Measurements from ENCODE around the gene ZNF500. TPM values are rescaled to one million over a fixed set of nuclear protein-coding genes. Genes with fewer than 3 reads are reported as not detected.

Gene ZNF500
- total RNA-seq, 1 experiment from 2014 or later, result 18.3 TPM

GRCh38 chr16:4734730-4735535 lies 32.0 kb downstream of the ZNF500 start:
- no peak overlapping the region for H2BK120ac ChIP-seq (ENCODE audit: low read depth, low read length, poor library complexity, severe bottlenecking)
- H4K5ac ChIP-seq (ENCODE audit: insufficient read length, low read depth, low read length), result no peak overlapping the region
- no peak overlapping the region for H3K56ac ChIP-seq (ENCODE audit: insufficient read length, low read depth, low read length)
- no CpG with 5 or more reads among the region's 38 CpGs for WGBS (ENCODE audit: extremely low coverage, insufficient read length, low lambda C conversion rate)
- no peak overlapping the region for H2BK20ac ChIP-seq (ENCODE audit: low read depth, low read length, poor library complexity, severe bottlenecking)
- H4K8ac ChIP-seq (replicated peaks; ENCODE audit: insufficient read length, low read depth, low read length), result no peak overlapping the region
- H3K27ac ChIP-seq (ENCODE audit: insufficient read length, low read depth, low read length), result no peak overlapping the region
- H3K14ac ChIP-seq (ENCODE audit: insufficient read depth, low read length), result no peak overlapping the region
- no peak overlapping the region for H3K23ac ChIP-seq (ENCODE audit: insufficient read length, low read depth, low read length)
- H3K18ac ChIP-seq (ENCODE audit: insufficient read length, low read depth, low read length), result peak overlapping the region; percentile 10
- H3K23me2 ChIP-seq (ENCODE audit: insufficient read length, low read depth, low read length, poor library complexity, severe bottlenecking), result peaks cover 9% of the 10 kb centered on the region
- H3K36me3 Mint-ChIP-seq (ENCODE audit: insufficient read depth in 1 of 3, low read depth in 3 of 3), result peaks cover 0 to 9% (median 8%) of the 10 kb centered on the region in 3 experiments; a peak in 5 of 7 replicates
- H3K4me1 ChIP-seq (ENCODE audit: insufficient read depth, low read length), result no peaks in the 10 kb centered on the region
- H2BK5ac ChIP-seq (ENCODE audit: insufficient read length, low read length), result no peak overlapping the region
- peaks cover 4% of the 10 kb centered on the region for H3K27me3 Mint-ChIP-seq (ENCODE audit: low read depth)
- no peaks in the 10 kb centered on the region; a peak in 1 of 5 replicates for H3K9me3 Mint-ChIP-seq
- H3K4ac ChIP-seq (ENCODE audit: low read depth, low read length), result no peak overlapping the region
- H2AFZ ChIP-seq (ENCODE audit: low read length), result peak overlapping the region; percentile 59
- TF ChIP-seq CTCF (conservative IDR thresholded peaks at IDR 0.05), result no peak
- peak; percentile 91 for DNase-seq
- H3K9ac ChIP-seq (ENCODE audit: extremely low read depth, insufficient read length, low read length), result peak overlapping the region; percentile 44
- no peaks in the 10 kb centered on the region for H4K20me1 ChIP-seq (ENCODE audit: control insufficient read depth, insufficient read depth, insufficient read length)
- H3K4me2 ChIP-seq (ENCODE audit: insufficient read depth, insufficient read length, low read length), result peak overlapping the region; percentile 94
- H4K91ac ChIP-seq (ENCODE audit: insufficient read length, low read depth, low read length), result no peak overlapping the region
- H3T11ph ChIP-seq (ENCODE audit: low read length), result no peak overlapping the region
- peaks cover 8 to 12% of the 10 kb centered on the region in 2 experiments for H3K4me1 Mint-ChIP-seq
- H3K27me3 ChIP-seq (ENCODE audit: insufficient read depth, low read length), result no peaks in the 10 kb centered on the region
- no peak overlapping the region for H2BK12ac ChIP-seq (ENCODE audit: insufficient read length, low read depth, low read length)
- peak overlapping the region; percentile 92 to 97 for H3K4me3 Mint-ChIP-seq
- peaks cover 3% of the 10 kb centered on the region for H3K79me1 ChIP-seq (ENCODE audit: insufficient read depth, low read depth, low read length, poor library complexity, severe bottlenecking)
- no peak overlapping the region for H2BK15ac ChIP-seq (ENCODE audit: low read depth, low read length)
- H2AK5ac ChIP-seq (ENCODE audit: insufficient read length, low read length), result no peak overlapping the region
- no peaks in the 10 kb centered on the region for H3K9me3 ChIP-seq (ENCODE audit: control insufficient read depth, low read depth, low read length)
- H3K27ac Mint-ChIP-seq, result peak overlapping the region; percentile 96 to 97 (median 96)
- peaks cover 4% of the 10 kb centered on the region; the same call in 1 of the 2 replicates for H3K79me2 ChIP-seq (ENCODE audit: insufficient read depth, low read length)

All from H9 (cell line).